WTC11 (cell line): ENCODE data around the gene CPT2.

Source experiments
- CREB1 ChIP-seq: sonication (generic); formaldehyde crosslinking; IDR thresholded peaks from 2 replicates; pipeline ENCODE4 v1.8.0; 2023; ENCODE audit warnings: mild to moderate bottlenecking, missing genetic modification reagents
- CTCF ChIP-seq: fragments of 200-600 bp; IDR thresholded peaks from 2 replicates; pipeline ENCODE4 v1.8.0; 2022; ENCODE audit warnings: antibody characterized with exemption
- ESRRA ChIP-seq: sonication (generic); formaldehyde crosslinking; IDR thresholded peaks from 2 replicates; pipeline ENCODE4 v1.8.1; 2022; ENCODE audit warnings: mild to moderate bottlenecking, missing genetic modification reagents, borderline replicate concordance
- FOXJ3 ChIP-seq: sonication (generic); formaldehyde crosslinking; IDR thresholded peaks from 2 replicates; pipeline ENCODE4 v1.9.0; 2021; ENCODE audit warnings: missing genetic modification reagents, mild to moderate bottlenecking, borderline replicate concordance
- FOXK1 ChIP-seq: sonication (generic); formaldehyde crosslinking; IDR thresholded peaks from 2 replicates; pipeline ENCODE4 v1.8.0; 2022; ENCODE audit warnings: mild to moderate bottlenecking, moderate library complexity, missing genetic modification reagents
- HMGA2 ChIP-seq: fragments of 250-450 bp; sonication (Bioruptor Pico); IDR thresholded peaks from 2 replicates; pipeline ENCODE4 v1.4.0; 2021; ENCODE audit warnings: mild to moderate bottlenecking, moderate library complexity
- JAZF1 ChIP-seq: fragments of 250-450 bp; sonication (Bioruptor Pico); IDR thresholded peaks from 2 replicates; pipeline ENCODE4 v1.9.0; 2021; ENCODE audit warnings: moderate library complexity, mild to moderate bottlenecking, inconsistent platforms
- KAT7 ChIP-seq: sonication (generic); formaldehyde crosslinking; IDR thresholded peaks from 2 replicates; pipeline ENCODE4 v1.8.1; 2023; ENCODE audit warnings: missing genetic modification reagents, mild to moderate bottlenecking, borderline replicate concordance
- PREB ChIP-seq: sonication (generic); formaldehyde crosslinking; IDR thresholded peaks from 2 replicates; pipeline ENCODE4 v1.8.1; 2022; ENCODE audit warnings: mild to moderate bottlenecking, missing genetic modification reagents, moderate library complexity, borderline replicate concordance
- TCF7 ChIP-seq: sonication (generic); formaldehyde crosslinking; IDR thresholded peaks from 2 replicates; pipeline ENCODE4 v1.8.0; 2022; ENCODE audit warnings: mild to moderate bottlenecking, low read depth, missing genetic modification reagents, moderate library complexity
- USF1 ChIP-seq: sonication (generic); formaldehyde crosslinking; IDR thresholded peaks from 2 replicates; pipeline ENCODE4 v1.8.0; 2022; ENCODE audit warnings: mild to moderate bottlenecking, missing genetic modification reagents
- USF2 ChIP-seq: sonication (generic); formaldehyde crosslinking; IDR thresholded peaks from 2 replicates; pipeline ENCODE4 v1.8.1; 2023; ENCODE audit warnings: mild to moderate bottlenecking, missing genetic modification reagents, moderate library complexity

GRCh38 chr1:53257454-53258081 is 60.9 kb downstream of the CPT2 start:
- TF ChIP-seq HMGA2 (CRISPR knock-in tag) = no peak
- no peak for TF ChIP-seq CTCF
- no peak for TF ChIP-seq USF1 (CRISPR knock-in tag)
- no peak for TF ChIP-seq FOXJ3 (CRISPR knock-in tag)
- no peak for TF ChIP-seq ESRRA (CRISPR knock-in tag)
- no peak for TF ChIP-seq USF2 (CRISPR knock-in tag)
- TF ChIP-seq PREB (CRISPR knock-in tag) = no peak
- TF ChIP-seq FOXK1 (CRISPR knock-in tag) = no peak
- TF ChIP-seq JAZF1 = no peak
- TF ChIP-seq TCF7 = no peak
- TF ChIP-seq KAT7 = no peak
- TF ChIP-seq CREB1 (CRISPR knock-in tag) = no peak
